ENCODE data around the gene FN3K. TPM values are rescaled to one million over a fixed set of nuclear protein-coding genes. Genes with fewer than 3 reads are reported as not detected.

FN3K gene
- total and polyA plus RNA-seq, 2 of the 13 experiments (the other 11 are each of a cell fraction or from before 2014, with no cell fraction given): 3.5 to 12.2 TPM

GRCh38 chr17:82734987-82735866 lies at the start of gene FN3K (continued):
- peak; percentile 75; the same call in 1 of the 2 replicates for TF ChIP-seq ZSCAN25 (CRISPR knock-in tag; IDR thresholded peaks at IDR 0.05)
- peak; percentile 62; the same call in 1 of the 2 replicates for TF ChIP-seq CSRNP2 (CRISPR knock-in tag; conservative IDR thresholded peaks at IDR 0.05; ENCODE audit: low read depth)
- TF ChIP-seq RAD21 (CRISPR knock-in tag; IDR thresholded peaks at IDR 0.05): peak; percentile 69
- peak; percentile 70 for TF ChIP-seq MXD3 (CRISPR knock-in tag; IDR thresholded peaks at IDR 0.05)
- peak; percentile 79 for TF ChIP-seq ARHGAP35 (CRISPR knock-in tag; IDR thresholded peaks at IDR 0.05; ENCODE audit: borderline replicate concordance)
- no peak for TF ChIP-seq SSRP1 (CRISPR knock-in tag; IDR thresholded peaks at IDR 0.05)
- TF ChIP-seq GMEB1 (CRISPR knock-in tag; IDR thresholded peaks at IDR 0.05; ENCODE audit: borderline replicate concordance): peak; percentile 37; the same call in 1 of the 2 replicates
- no peak; the same call in 1 of the 2 replicates for TF ChIP-seq MED13 (CRISPR knock-in tag; IDR thresholded peaks at IDR 0.05)
- no peak for TF ChIP-seq ZNF646 (CRISPR knock-in tag; IDR thresholded peaks at IDR 0.05)
- no peak for TF ChIP-seq KDM4B (CRISPR knock-in tag; IDR thresholded peaks at IDR 0.05)
- TF ChIP-seq HNRNPH1 (optimal IDR thresholded peaks at IDR 0.05; ENCODE audit: low read depth, low read length): no peak
- 0 out of 2 replicates have a peak, but pooled peaks have one; percentile 19 for TF ChIP-seq PLSCR1 (CRISPR knock-in tag; IDR thresholded peaks at IDR 0.05; ENCODE audit: borderline replicate concordance)
- no peak for TF ChIP-seq LRRFIP1 (CRISPR knock-in tag; conservative IDR thresholded peaks at IDR 0.05)
